ENCODE data around the gene EDEM3. TPM values are rescaled to one million over a fixed set of nuclear protein-coding genes. Genes with fewer than 3 reads are reported as not detected.

Gene EDEM3
- total and polyA plus RNA-seq, 9 of the 15 experiments (the other 6 are each of a cell fraction or from before 2014, with no cell fraction given): 15.8 to 46.6 (median 28.0) TPM

DNA sequence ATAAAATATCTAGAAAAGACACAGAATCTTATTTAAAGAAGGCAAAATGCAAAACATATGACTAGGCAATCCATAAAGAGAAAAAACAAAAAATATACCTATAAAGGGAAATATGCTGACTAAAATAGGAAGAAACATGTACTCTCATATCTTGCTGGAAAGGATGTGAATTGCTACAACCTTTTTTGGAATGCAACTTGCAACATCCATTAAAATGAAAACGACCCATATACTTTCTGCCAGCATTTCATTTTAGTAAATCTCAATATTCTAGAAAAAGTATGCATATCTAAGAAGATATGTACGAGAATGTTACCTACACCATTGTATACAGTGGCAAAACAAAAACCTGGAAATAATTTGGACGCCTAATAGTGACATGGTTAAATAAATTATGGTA lies 56.6 kb downstream of the EDEM3 start (continued):
- no peak for TF ChIP-seq PHF20 (IDR thresholded peaks at IDR 0.05; ENCODE audit: partially characterized antibody)
- no peak for TF ChIP-seq WHSC1 (IDR thresholded peaks at IDR 0.05; ENCODE audit: low read length)
- TF ChIP-seq RFX5 (IDR thresholded peaks at IDR 0.05; ENCODE audit: low read depth, low read length): no peak

DNA sequence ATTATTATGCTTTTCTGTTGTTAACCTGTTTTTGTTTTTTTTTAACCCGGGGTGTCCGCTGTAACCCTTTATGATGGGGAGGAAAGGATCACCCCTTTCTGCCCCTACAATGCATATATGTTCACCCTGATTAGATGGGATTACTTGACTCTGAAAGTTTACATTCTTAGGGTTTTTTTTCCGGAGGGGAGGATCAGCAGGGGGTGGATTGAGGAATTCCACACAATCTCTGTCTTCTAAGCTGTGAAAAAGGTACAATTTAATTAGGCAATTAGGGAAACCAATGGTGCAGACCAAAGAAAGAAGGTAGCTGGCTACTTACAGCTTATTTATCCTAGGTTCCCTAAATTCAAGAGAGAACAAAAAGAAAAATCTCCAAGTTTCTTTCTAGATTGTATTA lies 58.3 kb downstream of the EDEM3 start:
- BruUV-seq (replicated peaks): no TSS peak
- no peak for DNase-seq (ENCODE audit: extremely low read depth in 1 of 4, low spot score in 3 of 4)
- Histone ChIP-seq H2AFZ (ENCODE audit: low read depth, low read length) (no peak overlapping the region), H3K9ac (ENCODE audit: insufficient read depth in 1 of 2, low read depth in 2 of 2, low read length in 2 of 2) (no peak overlapping the region), H3K27ac (ENCODE audit: extremely low read depth, low read depth, low read length) (no peak overlapping the region), H3K4me2 (ENCODE audit: insufficient read depth, low read length) (no peak overlapping the region), H3K79me2 (ENCODE audit: control insufficient read depth, insufficient read depth, low read length) (no peaks in the 10 kb centered on the region), H3K27me3 (ENCODE audit: control insufficient read depth in 2 of 2, insufficient read depth in 2 of 2, low read length in 2 of 2) (no peaks in the 10 kb centered on the region), H4K20me1 (replicated peaks; ENCODE audit: control insufficient read depth, insufficient read depth, low read length) (no peaks in the 10 kb centered on the region), H3K36me3 (ENCODE audit: control insufficient read depth, insufficient read depth, low read length) (peaks cover 87% of the 10 kb centered on the region; the same call in 2 of the 3 replicates), H3K4me1 (replicated peaks in 1 of 2; ENCODE audit: control insufficient read depth in 2 of 2, insufficient read depth in 2 of 2, low read length in 2 of 2) (no peaks in the 10 kb centered on the region), H3K9me3 (replicated peaks; ENCODE audit: control insufficient read depth, insufficient read depth, low read depth, low read length) (no peaks in the 10 kb centered on the region), H3K4me3 (no peak overlapping the region), H3K9me1 (ENCODE audit: control insufficient read depth, insufficient read depth, low read length) (no peaks in the 10 kb centered on the region)
- 61% methylated on average over 3 of the region's 3 CpGs for WGBS (ENCODE audit: insufficient coverage, low coverage, missing lambda C conversion rate)
- in situ Hi-C loops (cut with MboI) (no loop called here), intact Hi-C loops (cut with micrococcal nuclease) (no loop called here)
- TF ChIP-seq ETV5 (CRISPR knock-in tag; IDR thresholded peaks at IDR 0.05; ENCODE audit: low read depth): no peak
- no peak for TF ChIP-seq HLTF (IDR thresholded peaks at IDR 0.05)
- TF ChIP-seq, protein P1, sequence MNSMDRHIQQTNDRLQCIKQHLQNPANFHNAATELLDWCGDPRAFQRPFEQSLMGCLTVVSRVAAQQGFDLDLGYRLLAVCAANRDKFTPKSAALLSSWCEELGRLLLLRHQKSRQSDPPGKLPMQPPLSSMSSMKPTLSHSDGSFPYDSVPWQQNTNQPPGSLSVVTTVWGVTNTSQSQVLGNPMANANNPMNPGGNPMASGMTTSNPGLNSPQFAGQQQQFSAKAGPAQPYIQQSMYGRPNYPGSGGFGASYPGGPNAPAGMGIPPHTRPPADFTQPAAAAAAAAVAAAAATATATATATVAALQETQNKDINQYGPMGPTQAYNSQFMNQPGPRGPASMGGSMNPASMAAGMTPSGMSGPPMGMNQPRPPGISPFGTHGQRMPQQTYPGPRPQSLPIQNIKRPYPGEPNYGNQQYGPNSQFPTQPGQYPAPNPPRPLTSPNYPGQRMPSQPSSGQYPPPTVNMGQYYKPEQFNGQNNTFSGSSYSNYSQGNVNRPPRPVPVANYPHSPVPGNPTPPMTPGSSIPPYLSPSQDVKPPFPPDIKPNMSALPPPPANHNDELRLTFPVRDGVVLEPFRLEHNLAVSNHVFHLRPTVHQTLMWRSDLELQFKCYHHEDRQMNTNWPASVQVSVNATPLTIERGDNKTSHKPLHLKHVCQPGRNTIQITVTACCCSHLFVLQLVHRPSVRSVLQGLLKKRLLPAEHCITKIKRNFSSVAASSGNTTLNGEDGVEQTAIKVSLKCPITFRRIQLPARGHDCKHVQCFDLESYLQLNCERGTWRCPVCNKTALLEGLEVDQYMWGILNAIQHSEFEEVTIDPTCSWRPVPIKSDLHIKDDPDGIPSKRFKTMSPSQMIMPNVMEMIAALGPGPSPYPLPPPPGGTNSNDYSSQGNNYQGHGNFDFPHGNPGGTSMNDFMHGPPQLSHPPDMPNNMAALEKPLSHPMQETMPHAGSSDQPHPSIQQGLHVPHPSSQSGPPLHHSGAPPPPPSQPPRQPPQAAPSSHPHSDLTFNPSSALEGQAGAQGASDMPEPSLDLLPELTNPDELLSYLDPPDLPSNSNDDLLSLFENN (IDR thresholded peaks at IDR 0.05; ENCODE audit: low read depth in 2 of 2, low read length in 2 of 2): no peak
- TF ChIP-seq CBFA2T3 (IDR thresholded peaks at IDR 0.05): no peak
- no peak for TF ChIP-seq SMARCA5 (IDR thresholded peaks at IDR 0.05)
- TF ChIP-seq ZNF12 (CRISPR knock-in tag; IDR thresholded peaks at IDR 0.05): no peak
- no peak for TF ChIP-seq ZBTB1 (CRISPR knock-in tag; IDR thresholded peaks at IDR 0.05; ENCODE audit: borderline replicate concordance, low read depth)
- TF ChIP-seq CBX1 (IDR thresholded peaks at IDR 0.05; ENCODE audit: low read depth): no peak
- no peak for TF ChIP-seq PYGO2 (tag; IDR thresholded peaks at IDR 0.05)
- TF ChIP-seq SMC3 (conservative IDR thresholded peaks at IDR 0.05; ENCODE audit: insufficient read depth, low read depth, low read length): no peak
- TF ChIP-seq HDAC8 (tag; IDR thresholded peaks at IDR 0.05): no peak
- no peak for TF ChIP-seq ZNF644 (tag; IDR thresholded peaks at IDR 0.05; ENCODE audit: low read depth)
- FAIRE-seq: no peak
- CTCF ChIA-PET (ENCODE audit: low intra/inter-chr PET ratio): interaction anchor here (0.6 kb wide), 1 partner anchor 582 kb away, joined by 3 read pairs; no protein-coding TSS in a partner anchor
- POLR2A ChIA-PET: interaction anchor here (0.7 to 1.2 kb wide), 4 partner anchors 10 to 278 kb away, joined by 3 read pairs; partner anchors contain the start of gene NIBAN1
- ATAC-seq: no peak

Data from K562 (cell line).